Tibial nerve (tissue), 4 donors: ENCODE data around the gene ANKRD36. TPM values are rescaled to one million over a fixed set of nuclear protein-coding genes. Genes with fewer than 3 reads are reported as not detected.
"Not testable (repeated sequence)": the region's sequence is repeated elsewhere in the genome, so short reads cannot be mapped to it uniquely, and the experiment has no call there.

ENCODE experiments used
- DNase-seq, 2 donors: peaks; one replicate each; pipeline ENCODE4 v3.0.0-alpha.2; 2019; ENCODE audit warnings: low spot score in 2 of 2
- H3K27ac ChIP-seq, 4 donors: fragments of 200-600 bp; sonication (generic) in 3 of 4; one replicate each; pipeline ENCODE4 v1.5.1; 2017 to 2019; ENCODE audit warnings: mild to moderate bottlenecking in 1 of 4
- H3K27me3 ChIP-seq, 2 donors: fragments of 200-600 bp; sonication (generic) in 1 of 2; one replicate each; pipeline versions ENCODE4 v1.5.1 to v1.6.0; 2017 to 2019
- H3K36me3 ChIP-seq, 3 donors: fragments of 200-600 bp; sonication (generic); one replicate each; pipeline ENCODE4 v1.5.1; 2018 to 2019
- H3K4me1 ChIP-seq, 4 donors: fragments of 200-600 bp; sonication (generic) in 3 of 4; one replicate each; pipeline ENCODE4 v1.5.1; 2017 to 2019
- H3K4me3 ChIP-seq, 4 donors: fragments of 200-600 bp; sonication (generic) in 3 of 4; one replicate each; pipeline ENCODE4 v1.5.1; 2017 to 2019; ENCODE audit warnings: mild to moderate bottlenecking in 1 of 4, moderate library complexity in 1 of 4
- H3K9me3 ChIP-seq, 4 donors: fragments of 200-600 bp; sonication (generic) in 3 of 4; one replicate each; pipeline ENCODE4 v1.5.1; 2017 to 2019
- EP300 ChIP-seq, 2 donors: sonication (generic); formaldehyde crosslinking; IDR thresholded peaks; one replicate each; pipeline ENCODE4 v1.6.1; 2017; ENCODE audit warnings: antibody characterized with exemption in 2 of 2, mild to moderate bottlenecking in 1 of 2
- POLR2A ChIP-seq, 2 donors: fragments of 450-650 bp; IDR thresholded peaks; one replicate each; pipeline ENCODE4 v1.6.1; 2017; ENCODE audit warnings: antibody characterized with exemption in 2 of 2, mild to moderate bottlenecking in 2 of 2, moderate library complexity in 2 of 2
- WGBS, 2 donors: methylation state at CpG; one replicate each; pipeline ENCODE4 v1.1.5; 2018; 5-methylcytosine and 5-hydroxymethylcytosine counted together
- total RNA-seq, 4 donors: library from RNA; depleted of rRNA; stranded (reverse); fragments of >200 nt; gene quantifications; one replicate each; pipeline ENCODE4 v1.1.0, GENCODE V29; 2016
- TF ChIP-seq, protein P1 (sequence below), 5 experiments: fragments of 200-600 bp in 3 of 5; fragments of 450-650 bp in 2 of 5; sonication (generic) in 3 of 5; IDR thresholded peaks; one replicate each; pipeline ENCODE4 v1.5.1; 2016 to 2019; ENCODE audit warnings: antibody characterized with exemption in 5 of 5, mild to moderate bottlenecking in 3 of 5, moderate library complexity in 2 of 5

The ANKRD36 gene
- 10 to 100 TPM; 58.0 to 65.7 (median 61.4) TPM for total RNA-seq

DNA sequence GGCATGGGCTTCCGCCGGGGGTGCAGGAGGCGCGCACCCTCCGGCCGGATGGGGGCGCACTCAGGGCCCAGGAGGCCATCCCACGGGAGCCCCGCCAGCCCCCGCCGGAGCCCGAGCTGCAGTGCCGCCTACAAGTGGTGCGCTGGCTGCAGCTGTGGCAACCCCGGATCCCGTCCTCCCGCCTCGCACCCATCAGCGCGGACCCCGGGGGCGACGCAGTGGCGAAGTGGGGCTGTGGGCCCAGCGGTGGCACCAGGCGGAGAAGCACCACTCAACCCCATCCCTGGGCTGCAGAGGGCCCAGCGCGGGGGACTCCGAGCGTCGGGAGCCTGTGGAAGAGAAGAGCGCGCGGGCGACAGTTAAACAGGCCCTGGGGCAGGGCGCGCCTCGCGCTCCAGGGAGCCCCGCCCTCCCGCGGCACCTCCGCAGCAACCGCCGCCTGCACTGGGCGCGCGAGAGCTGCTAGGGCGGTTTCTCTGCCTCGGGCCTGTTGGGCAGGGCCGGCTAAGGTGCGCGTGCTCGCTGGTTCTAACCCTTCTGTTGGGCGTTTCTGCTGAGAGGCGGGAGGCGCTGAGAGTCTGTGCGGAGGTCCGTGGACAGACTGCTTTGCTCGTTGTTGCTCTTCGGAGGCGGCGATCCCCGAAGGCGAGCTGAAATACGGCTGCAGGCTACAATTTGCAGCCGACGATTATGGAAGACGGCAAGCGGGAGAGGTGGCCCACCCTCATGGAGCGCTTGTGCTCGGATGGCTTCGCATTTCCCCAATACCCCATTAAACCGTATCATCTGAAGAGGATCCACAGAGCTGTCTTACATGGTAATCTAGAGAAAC, at the start of gene ANKRD36:
Gene ANKRD36 (plus strand): TSS at position 104 of the 832 bp plus-strand sequence. CDS start 587 bp downstream, at position 691.
- TF ChIP-seq EP300 (IDR thresholded peaks at IDR 0.05) = peak in 1 of 2 donors; percentile 60
- TF ChIP-seq POLR2A (IDR thresholded peaks at IDR 0.05) = peak in 1 of 2 donors; percentile 51
- TF ChIP-seq, protein P1, sequence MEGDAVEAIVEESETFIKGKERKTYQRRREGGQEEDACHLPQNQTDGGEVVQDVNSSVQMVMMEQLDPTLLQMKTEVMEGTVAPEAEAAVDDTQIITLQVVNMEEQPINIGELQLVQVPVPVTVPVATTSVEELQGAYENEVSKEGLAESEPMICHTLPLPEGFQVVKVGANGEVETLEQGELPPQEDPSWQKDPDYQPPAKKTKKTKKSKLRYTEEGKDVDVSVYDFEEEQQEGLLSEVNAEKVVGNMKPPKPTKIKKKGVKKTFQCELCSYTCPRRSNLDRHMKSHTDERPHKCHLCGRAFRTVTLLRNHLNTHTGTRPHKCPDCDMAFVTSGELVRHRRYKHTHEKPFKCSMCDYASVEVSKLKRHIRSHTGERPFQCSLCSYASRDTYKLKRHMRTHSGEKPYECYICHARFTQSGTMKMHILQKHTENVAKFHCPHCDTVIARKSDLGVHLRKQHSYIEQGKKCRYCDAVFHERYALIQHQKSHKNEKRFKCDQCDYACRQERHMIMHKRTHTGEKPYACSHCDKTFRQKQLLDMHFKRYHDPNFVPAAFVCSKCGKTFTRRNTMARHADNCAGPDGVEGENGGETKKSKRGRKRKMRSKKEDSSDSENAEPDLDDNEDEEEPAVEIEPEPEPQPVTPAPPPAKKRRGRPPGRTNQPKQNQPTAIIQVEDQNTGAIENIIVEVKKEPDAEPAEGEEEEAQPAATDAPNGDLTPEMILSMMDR (IDR thresholded peaks at IDR 0.05) = peak; percentile 61 to 84 (median 74)
- Histone ChIP-seq H3K4me3 (peak within 1 kb of the TSS; percentile 71 to 89 (median 83)), H3K27ac (peak within 1 kb of the TSS; percentile 89 to 95 (median 92))
- H3K9me3 ChIP-seq, H3K36me3 ChIP-seq, H3K4me1 ChIP-seq, H3K27me3 ChIP-seq: not testable (repeated sequence)
- DNase-seq = peak; percentile 44 to 48
- WGBS, 2 donors = 0% methylated on average over 17 to 35 of the region's 74 CpGs

DNA sequence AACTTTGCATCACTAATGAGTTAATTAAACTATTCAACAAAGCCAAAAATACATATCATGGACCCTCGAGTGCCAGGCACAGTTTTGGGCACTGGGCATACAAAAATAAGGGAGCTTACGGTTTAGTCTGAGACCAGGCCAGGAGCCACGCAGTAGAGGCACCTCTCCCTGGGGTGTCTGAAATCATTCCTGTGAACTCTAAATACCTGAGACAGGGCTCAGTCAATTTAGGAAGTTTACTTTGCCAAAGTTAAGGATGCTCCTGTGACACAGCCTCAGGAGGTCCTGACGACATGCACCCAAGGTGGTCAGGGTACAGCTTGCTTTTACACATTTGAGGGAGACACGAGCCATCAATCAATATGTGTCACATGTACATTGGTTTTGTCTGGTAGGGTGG, 46.9 kb upstream of the ANKRD36 start:
- WGBS, 2 donors = 75 to 80% methylated on average over 4 to 5 of the region's 5 CpGs
- not testable (repeated sequence) for H3K36me3 ChIP-seq, H3K4me3 ChIP-seq, H3K27me3 ChIP-seq, DNase-seq, H3K27ac ChIP-seq, H3K4me1 ChIP-seq
- H3K9me3 ChIP-seq = peaks cover 0 to 14% (median 0%) of the 10 kb centered on the region in 4 donors

DNA sequence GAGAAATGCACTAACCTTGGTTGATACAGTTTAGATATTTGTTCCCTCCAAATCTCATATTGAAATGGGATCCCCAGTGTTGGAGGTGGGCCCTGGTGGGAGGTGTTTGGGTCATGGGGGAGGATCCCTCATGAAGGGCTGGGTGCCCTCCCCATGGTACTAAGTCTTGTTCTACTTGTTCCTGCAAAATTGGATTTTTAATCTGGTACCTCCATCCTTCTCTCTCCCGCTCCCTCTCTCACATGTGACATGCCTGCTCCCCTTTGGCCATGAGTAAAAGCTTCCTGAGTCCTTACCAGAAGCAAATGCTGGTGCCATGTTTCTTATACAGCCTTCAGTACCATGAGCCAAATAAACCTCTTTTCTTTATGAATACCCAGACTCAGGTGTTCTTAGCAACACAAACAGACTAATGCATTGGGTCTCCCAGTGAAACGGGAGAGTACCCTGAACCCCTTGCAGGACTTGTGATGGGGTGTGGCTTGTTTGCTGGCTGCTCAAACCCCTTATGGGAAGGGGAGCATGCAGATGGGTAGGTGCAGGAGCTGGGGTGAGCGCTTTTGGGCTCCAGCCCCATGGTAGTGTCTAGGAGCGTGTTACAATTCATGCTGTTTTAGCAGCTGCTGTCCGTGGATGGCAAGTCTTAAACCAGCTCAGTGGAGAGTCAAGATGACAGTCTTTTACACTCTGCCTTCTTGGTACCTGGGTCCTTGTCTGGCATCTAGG, 45.5 kb upstream of the ANKRD36 start:
- 74 to 93% methylated on average over 5 of the region's 5 CpGs for WGBS, 2 donors
- no peak for DNase-seq
- Histone ChIP-seq H3K4me1 (no peaks in the 10 kb centered on the region), H3K27ac (no peak overlapping the region), H3K36me3 (no peaks in the 10 kb centered on the region), H3K9me3 (peaks cover 0 to 14% (median 0%) of the 10 kb centered on the region in 4 donors), H3K4me3 (no peak overlapping the region), H3K27me3 (no peaks in the 10 kb centered on the region)
- TF ChIP-seq EP300 (IDR thresholded peaks at IDR 0.05) = no peak
- TF ChIP-seq POLR2A (IDR thresholded peaks at IDR 0.05) = no peak
- TF ChIP-seq, protein P1 (IDR thresholded peaks at IDR 0.05) = no peak

DNA sequence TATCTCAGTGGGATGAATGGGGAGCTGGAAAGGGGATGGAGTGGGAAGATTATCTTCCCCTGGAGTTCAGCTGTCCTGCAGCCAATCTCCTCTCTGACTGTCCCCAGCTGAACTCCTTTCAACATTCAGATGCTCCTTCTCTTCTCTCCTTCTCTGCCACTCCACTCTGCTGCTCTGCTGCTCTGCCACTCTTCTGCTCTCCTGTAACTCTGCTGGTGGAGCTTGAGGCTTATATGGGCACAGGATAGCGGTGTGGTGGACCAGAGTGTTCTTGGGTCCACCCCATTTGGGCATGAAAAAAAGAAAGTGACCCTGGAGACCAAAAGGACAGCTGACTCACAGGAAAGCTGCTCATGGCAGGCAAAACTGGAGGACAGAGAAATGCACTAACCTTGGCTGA, 44.9 kb upstream of the ANKRD36 start:
- Histone ChIP-seq H3K4me1 (no peaks in the 10 kb centered on the region), H3K27ac (no peak overlapping the region), H3K36me3 (no peaks in the 10 kb centered on the region), H3K9me3 (peaks cover 0 to 14% (median 0%) of the 10 kb centered on the region in 4 donors), H3K27me3 (no peaks in the 10 kb centered on the region), H3K4me3 (no peak overlapping the region)
- WGBS, 2 donors = 92 to 96% methylated on average over 1 of the region's 1 CpG
- TF ChIP-seq EP300 (IDR thresholded peaks at IDR 0.05) (no peak), POLR2A (IDR thresholded peaks at IDR 0.05) (no peak)
- TF ChIP-seq, protein P1 (IDR thresholded peaks at IDR 0.05) = no peak
- DNase-seq = no peak

DNA sequence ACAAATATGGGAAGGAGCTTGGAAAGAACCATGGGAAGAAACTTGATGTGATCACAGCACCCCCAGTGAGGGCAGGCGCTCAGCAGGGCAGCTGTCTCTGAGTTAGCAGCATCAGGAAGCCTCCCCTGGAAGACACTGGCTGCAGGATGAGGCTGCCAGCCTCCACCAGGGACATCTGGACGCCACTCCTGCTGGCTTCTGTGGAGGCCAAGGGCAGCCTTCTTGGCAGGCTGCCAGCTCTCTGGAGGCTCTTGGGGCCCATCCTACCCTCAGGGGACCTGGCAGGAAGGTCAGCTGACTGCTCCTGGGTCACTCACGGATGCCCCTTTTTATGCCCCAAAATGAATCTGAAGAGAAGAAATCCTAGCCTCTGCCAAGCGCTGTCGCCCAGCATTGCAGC, 44.2 kb upstream of the ANKRD36 start:
- H3K4me1 ChIP-seq, H3K27me3 ChIP-seq, H3K27ac ChIP-seq, DNase-seq, H3K4me3 ChIP-seq, H3K36me3 ChIP-seq: not testable (repeated sequence)
- peaks cover 0 to 14% (median 0%) of the 10 kb centered on the region in 4 donors for H3K9me3 ChIP-seq
- 80 to 85% methylated on average over 1 to 4 of the region's 5 CpGs for WGBS, 2 donors

DNA sequence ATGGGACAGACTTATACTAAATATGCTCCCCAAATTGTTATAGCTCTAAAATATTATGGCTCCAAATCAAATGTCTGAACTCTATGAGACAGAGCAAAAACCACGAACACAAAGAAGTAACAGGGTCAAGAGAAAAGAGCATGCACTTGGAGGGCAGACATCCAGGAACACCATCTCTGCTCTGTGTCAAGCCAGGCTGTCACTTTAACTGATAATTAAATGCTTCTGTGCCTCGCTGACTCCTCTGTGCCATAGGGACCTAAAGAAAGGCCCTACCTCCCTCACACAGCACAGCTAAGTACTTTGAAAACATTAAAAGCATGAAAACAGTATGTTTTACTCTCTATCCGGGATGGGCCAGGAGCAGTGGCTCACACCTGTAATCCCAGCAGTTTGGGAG, 42.0 kb upstream of the ANKRD36 start:
- not testable (repeated sequence) for H3K4me3 ChIP-seq, H3K27ac ChIP-seq, H3K36me3 ChIP-seq, DNase-seq, H3K27me3 ChIP-seq, H3K4me1 ChIP-seq
- WGBS, 2 donors = 71 to 86% methylated on average over 1 of the region's 3 CpGs
- H3K9me3 ChIP-seq = peaks cover 0 to 14% (median 0%) of the 10 kb centered on the region in 4 donors

DNA sequence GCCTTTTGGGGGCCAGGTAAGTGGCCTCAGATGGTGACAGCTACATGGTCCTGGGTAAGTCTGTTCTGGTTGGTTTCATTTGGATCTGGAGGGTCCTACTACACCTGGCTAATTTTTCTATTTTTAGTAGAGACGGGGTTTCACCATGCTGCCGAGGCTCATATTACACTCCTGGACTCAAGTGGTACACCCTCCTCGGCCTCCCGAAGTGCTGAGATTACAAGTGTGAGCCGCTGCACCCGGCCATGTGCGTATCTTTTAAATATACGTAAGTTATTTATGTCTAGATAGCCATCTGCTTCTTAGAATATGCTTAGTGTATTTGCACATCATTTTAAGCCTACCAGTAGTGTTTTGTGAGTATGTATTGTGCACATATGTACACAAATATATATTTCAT, 35.7 kb upstream of the ANKRD36 start:
- WGBS, 2 donors = 88 to 89% methylated on average over 8 of the region's 8 CpGs
- not testable (repeated sequence) for H3K4me3 ChIP-seq, H3K4me1 ChIP-seq, H3K27me3 ChIP-seq, H3K9me3 ChIP-seq, H3K27ac ChIP-seq, DNase-seq, H3K36me3 ChIP-seq

DNA sequence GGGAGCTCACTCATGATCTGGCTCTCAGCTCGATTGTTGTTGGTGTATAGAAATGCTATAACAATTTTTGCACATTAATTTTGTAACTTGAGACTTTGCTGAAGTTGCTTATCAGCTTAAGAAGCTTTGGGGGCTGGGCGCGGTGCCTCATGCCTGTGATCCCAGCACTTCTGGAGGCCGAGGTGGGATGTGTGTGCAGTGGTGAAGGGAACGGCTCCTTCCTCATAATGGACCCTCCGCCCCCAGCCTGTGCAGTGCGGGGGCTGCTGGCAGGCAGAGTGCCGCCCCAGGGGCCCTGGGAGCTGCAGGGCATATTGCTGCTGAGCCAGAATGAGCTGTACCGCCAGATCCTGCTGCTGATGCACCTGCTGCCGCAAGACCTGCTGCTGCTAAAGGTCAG, 32.1 kb upstream of the ANKRD36 start:
- not testable (repeated sequence) for H3K4me1 ChIP-seq, H3K9me3 ChIP-seq, H3K4me3 ChIP-seq, DNase-seq, H3K36me3 ChIP-seq, H3K27me3 ChIP-seq, H3K27ac ChIP-seq
- 69 to 87% methylated on average over 5 to 7 of the region's 10 CpGs for WGBS, 2 donors

DNA sequence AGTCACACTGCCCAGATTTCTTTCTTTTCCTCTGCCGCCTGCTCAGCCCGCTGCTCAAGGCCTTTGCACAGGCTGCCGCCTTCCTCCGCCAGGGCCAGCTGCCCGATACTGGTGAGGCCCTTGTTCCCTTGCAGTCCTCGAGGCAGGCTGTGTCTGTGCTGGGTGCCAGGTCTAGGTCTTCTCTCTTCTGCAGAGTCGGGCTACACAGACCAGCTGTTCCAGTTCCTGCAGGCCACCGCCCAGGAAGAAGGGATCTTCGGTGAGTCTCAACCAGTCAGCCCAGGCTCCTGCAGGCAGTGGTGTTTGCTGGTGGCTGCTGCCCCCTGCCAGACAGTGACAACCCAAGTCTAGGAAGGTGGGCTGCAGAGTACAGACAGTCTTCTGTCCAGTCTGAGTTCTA, 30.7 kb upstream of the ANKRD36 start:
- DNase-seq, H3K36me3 ChIP-seq, H3K4me1 ChIP-seq, H3K4me3 ChIP-seq, H3K27me3 ChIP-seq, H3K9me3 ChIP-seq, H3K27ac ChIP-seq: not testable (repeated sequence)
- 26 to 50% methylated on average over 2 to 3 of the region's 9 CpGs for WGBS, 2 donors

DNA sequence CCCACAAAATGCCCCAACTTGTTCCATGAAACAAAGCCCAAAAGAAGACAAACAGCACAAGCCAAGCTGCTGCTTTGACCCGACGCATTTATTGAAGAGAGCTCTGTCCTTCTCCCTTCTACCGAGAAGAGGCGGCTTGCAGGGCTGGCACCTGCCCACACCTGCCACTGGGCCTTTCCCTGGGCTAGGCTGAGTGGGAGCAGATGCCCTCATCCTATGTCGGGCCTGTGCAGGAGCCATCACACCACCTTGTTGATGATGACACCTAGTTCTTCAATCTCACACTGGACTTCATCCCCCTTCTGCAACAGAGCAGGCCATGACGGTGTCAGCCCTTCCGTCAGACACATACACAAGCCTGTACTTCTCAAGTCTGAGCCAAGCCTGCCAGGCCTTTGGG, 29.4 kb upstream of the ANKRD36 start:
- H3K9me3 ChIP-seq, H3K4me3 ChIP-seq, H3K4me1 ChIP-seq, H3K27ac ChIP-seq, DNase-seq, H3K27me3 ChIP-seq, H3K36me3 ChIP-seq: not testable (repeated sequence)
- WGBS, 2 donors = 93 to 94% methylated on average over 7 of the region's 7 CpGs
